A549 (cell line): ENCODE results near the gene GPX7. TPM values are rescaled to one million over a fixed set of nuclear protein-coding genes. Genes with fewer than 3 reads are reported as not detected.

Experiments
- polyA plus RNA-seq, 4 experiments: library from polyadenylated mRNA; depleted of rRNA in 3 of 4; stranded (reverse); fragments of >200 nt; fragmentation: RNase III in 1 of 4; extraction: RNeasy Plus Mini Kit Qiagen cat#74134 plus additional on column Dnase treatment in 1 of 4; gene quantifications; 2 replicates in 3 of 4; 3 replicates in 1 of 4; pipeline ENCODE4 v1.2.3, GENCODE V29; 2011 to 2017

Gene GPX7
- polyA plus RNA-seq, 2 of the 4 experiments (the other 2 are of a cell fraction), result not detected

Other genes starting within 250 kb of the GPX7 start
- gene CC2D1B, start 236.2 kb upstream of the GPX7 start, polyA plus RNA-seq (2011; rRNA removed), result 9.8 and 14.0 TPM in 2 replicates
- 15.6 to 18.4 TPM (median 18.2 TPM) in 3 replicates for gene CC2D1B, start 236.2 kb upstream of the GPX7 start, polyA plus RNA-seq (2017; fragmentation: RNase III; extraction: RNeasy Plus Mini Kit Qiagen cat#74134 plus additional on column Dnase treatment)
- 17.7 and 19.1 TPM in 2 replicates for gene ORC1, start 197.9 kb upstream of the GPX7 start, polyA plus RNA-seq (2011; rRNA removed)
- 17.7 to 18.9 TPM (median 18.2 TPM) in 3 replicates for gene ORC1, start 197.9 kb upstream of the GPX7 start, polyA plus RNA-seq (2017; fragmentation: RNase III; extraction: RNeasy Plus Mini Kit Qiagen cat#74134 plus additional on column Dnase treatment)
- 24.0 and 30.4 TPM in 2 replicates for gene PRPF38A, start 197.8 kb upstream of the GPX7 start, polyA plus RNA-seq (2011; rRNA removed)
- 12.9 to 14.1 TPM (median 13.0 TPM) in 3 replicates for gene PRPF38A, start 197.8 kb upstream of the GPX7 start, polyA plus RNA-seq (2017; fragmentation: RNase III; extraction: RNeasy Plus Mini Kit Qiagen cat#74134 plus additional on column Dnase treatment)
- gene TUT4, start 49.3 kb upstream of the GPX7 start, polyA plus RNA-seq (2011; rRNA removed), result 32.2 and 34.1 TPM in 2 replicates
- 25.3 to 28.0 TPM (median 26.2 TPM) in 3 replicates for gene TUT4, start 49.3 kb upstream of the GPX7 start, polyA plus RNA-seq (2017; fragmentation: RNase III; extraction: RNeasy Plus Mini Kit Qiagen cat#74134 plus additional on column Dnase treatment)
- gene SHISAL2A, start 30.8 kb downstream of the GPX7 start, polyA plus RNA-seq (2011; rRNA removed), result 0.26 TPM in 1 of 2 replicates, not detected in the other
- gene SHISAL2A, start 30.8 kb downstream of the GPX7 start, polyA plus RNA-seq (2017; fragmentation: RNase III; extraction: RNeasy Plus Mini Kit Qiagen cat#74134 plus additional on column Dnase treatment), result not detected in 3 replicates
- gene COA7, start 96.0 kb downstream of the GPX7 start, polyA plus RNA-seq (2011; rRNA removed), result 17.1 and 18.1 TPM in 2 replicates
- 22.0 to 23.6 TPM (median 22.3 TPM) in 3 replicates for gene COA7, start 96.0 kb downstream of the GPX7 start, polyA plus RNA-seq (2017; fragmentation: RNase III; extraction: RNeasy Plus Mini Kit Qiagen cat#74134 plus additional on column Dnase treatment)
- gene ZYG11B, start 124.1 kb downstream of the GPX7 start, polyA plus RNA-seq (2011; rRNA removed), result 14.1 and 15.9 TPM in 2 replicates
- 5.4 to 5.8 TPM (median 5.5 TPM) in 3 replicates for gene ZYG11B, start 124.1 kb downstream of the GPX7 start, polyA plus RNA-seq (2017; fragmentation: RNase III; extraction: RNeasy Plus Mini Kit Qiagen cat#74134 plus additional on column Dnase treatment)
- gene ZYG11A, start 240.4 kb downstream of the GPX7 start, polyA plus RNA-seq (2011; rRNA removed), result 4.8 and 5.4 TPM in 2 replicates
- 2.6 to 3.2 TPM (median 3.0 TPM) in 3 replicates for gene ZYG11A, start 240.4 kb downstream of the GPX7 start, polyA plus RNA-seq (2017; fragmentation: RNase III; extraction: RNeasy Plus Mini Kit Qiagen cat#74134 plus additional on column Dnase treatment)